HCT116 (cell line): ENCODE data around the gene DHX16.

Experiments used
- EZH2 ChIP-seq: fragments of 200-600 bp; sonication (generic); IDR thresholded peaks from 2 replicates; pipeline ENCODE4 v1.6.1; 2017; ENCODE audit warnings: antibody characterized with exemption, mixed run types
- EZH2phosphoT487 ChIP-seq: fragments of 200-600 bp; IDR thresholded peaks from 2 replicates; pipeline ENCODE4 v1.6.1; 2018; ENCODE audit warnings: antibody characterized with exemption, borderline replicate concordance
- SRF ChIP-seq: IDR thresholded peaks from 2 replicates; pipeline ENCODE4 v1.6.1; 2012; ENCODE audit warnings: low read depth
- TF ChIP-seq, protein P1 (sequence below), 3 experiments: fragments of 200-600 bp in 1 of 3; sonication (generic) in 1 of 3; IDR thresholded peaks in 2 of 3; conservative IDR thresholded peaks in 1 of 3; 2 replicates each; pipeline ENCODE4 v1.5.1; 2012 to 2017; ENCODE audit warnings: low read depth in 2 of 3, low read length in 2 of 3, antibody characterized with exemption in 1 of 3, borderline replicate concordance in 1 of 3, control low read depth in 1 of 3, mild to moderate bottlenecking in 1 of 3, mixed read lengths in 1 of 3, mixed run types in 1 of 3, moderate library complexity in 1 of 3; ENCODE audit not compliant: insufficient read depth in 1 of 3
- TF ChIP-seq, protein P2 (sequence below): IDR thresholded peaks from 2 replicates; pipeline ENCODE4 v1.6.1; 2011; ENCODE audit warnings: mild to moderate bottlenecking, low read length, moderate library complexity; ENCODE audit not compliant: insufficient replicate concordance; ENCODE audit errors: extremely low read depth

DNA sequence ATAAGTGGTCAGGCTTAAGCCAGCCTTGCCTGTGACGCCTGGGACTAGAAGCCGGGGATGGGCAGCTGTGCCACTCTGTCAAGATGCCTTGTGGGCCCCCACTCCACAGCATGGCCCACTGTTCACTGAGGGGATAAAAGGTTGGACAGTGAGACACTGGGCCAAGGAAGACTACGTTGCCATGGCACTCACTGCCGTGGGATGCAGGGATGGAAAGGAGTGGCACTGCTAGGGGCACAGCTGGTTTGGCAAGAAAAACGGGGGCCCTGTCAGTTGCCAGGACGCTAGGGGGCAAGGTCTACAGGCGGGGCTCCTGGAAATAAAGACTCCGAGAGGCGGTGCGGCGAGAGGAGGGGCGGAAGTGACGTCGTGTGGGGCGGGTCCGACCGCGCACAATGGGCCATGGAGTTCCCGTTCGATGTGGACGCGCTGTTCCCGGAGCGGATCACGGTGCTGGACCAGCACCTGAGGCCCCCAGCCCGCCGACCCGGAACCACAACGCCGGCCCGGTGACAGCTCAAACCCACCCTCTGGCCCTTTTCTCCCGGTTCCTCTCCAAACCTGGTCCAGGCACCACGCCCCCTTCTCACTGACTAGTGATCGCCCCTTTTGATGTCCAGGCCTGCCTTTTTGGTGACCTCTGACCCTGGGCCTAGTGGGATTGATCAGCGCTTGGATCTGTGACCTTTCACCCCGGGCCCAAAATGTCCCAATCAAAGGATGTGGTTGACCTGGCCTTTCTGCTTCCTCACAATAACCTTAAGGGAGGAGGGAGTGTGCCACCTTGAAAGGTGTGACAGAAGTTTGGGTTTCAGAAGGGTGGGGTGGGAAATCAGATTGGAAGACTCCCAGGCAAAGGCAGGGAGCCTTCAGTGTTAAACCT lies 46.1 kb downstream of the DHX16 start, which contains the start of gene ATAT1:
- TF ChIP-seq EZH2 (no peak), EZH2phosphoT487 (no peak), SRF (no peak)
- TF ChIP-seq, protein P1, sequence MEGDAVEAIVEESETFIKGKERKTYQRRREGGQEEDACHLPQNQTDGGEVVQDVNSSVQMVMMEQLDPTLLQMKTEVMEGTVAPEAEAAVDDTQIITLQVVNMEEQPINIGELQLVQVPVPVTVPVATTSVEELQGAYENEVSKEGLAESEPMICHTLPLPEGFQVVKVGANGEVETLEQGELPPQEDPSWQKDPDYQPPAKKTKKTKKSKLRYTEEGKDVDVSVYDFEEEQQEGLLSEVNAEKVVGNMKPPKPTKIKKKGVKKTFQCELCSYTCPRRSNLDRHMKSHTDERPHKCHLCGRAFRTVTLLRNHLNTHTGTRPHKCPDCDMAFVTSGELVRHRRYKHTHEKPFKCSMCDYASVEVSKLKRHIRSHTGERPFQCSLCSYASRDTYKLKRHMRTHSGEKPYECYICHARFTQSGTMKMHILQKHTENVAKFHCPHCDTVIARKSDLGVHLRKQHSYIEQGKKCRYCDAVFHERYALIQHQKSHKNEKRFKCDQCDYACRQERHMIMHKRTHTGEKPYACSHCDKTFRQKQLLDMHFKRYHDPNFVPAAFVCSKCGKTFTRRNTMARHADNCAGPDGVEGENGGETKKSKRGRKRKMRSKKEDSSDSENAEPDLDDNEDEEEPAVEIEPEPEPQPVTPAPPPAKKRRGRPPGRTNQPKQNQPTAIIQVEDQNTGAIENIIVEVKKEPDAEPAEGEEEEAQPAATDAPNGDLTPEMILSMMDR (IDR thresholded peaks at IDR 0.05 in 2 of 3, conservative IDR thresholded peaks at IDR 0.05 in 1 of 3; ENCODE audit: borderline replicate concordance in 1 of 3, insufficient read depth in 1 of 3, low read depth in 2 of 3, low read length in 2 of 3): peak in 2 of 3 experiments; percentile 41 to 44; a peak in 3 of 6 replicates
- TF ChIP-seq, protein P2, sequence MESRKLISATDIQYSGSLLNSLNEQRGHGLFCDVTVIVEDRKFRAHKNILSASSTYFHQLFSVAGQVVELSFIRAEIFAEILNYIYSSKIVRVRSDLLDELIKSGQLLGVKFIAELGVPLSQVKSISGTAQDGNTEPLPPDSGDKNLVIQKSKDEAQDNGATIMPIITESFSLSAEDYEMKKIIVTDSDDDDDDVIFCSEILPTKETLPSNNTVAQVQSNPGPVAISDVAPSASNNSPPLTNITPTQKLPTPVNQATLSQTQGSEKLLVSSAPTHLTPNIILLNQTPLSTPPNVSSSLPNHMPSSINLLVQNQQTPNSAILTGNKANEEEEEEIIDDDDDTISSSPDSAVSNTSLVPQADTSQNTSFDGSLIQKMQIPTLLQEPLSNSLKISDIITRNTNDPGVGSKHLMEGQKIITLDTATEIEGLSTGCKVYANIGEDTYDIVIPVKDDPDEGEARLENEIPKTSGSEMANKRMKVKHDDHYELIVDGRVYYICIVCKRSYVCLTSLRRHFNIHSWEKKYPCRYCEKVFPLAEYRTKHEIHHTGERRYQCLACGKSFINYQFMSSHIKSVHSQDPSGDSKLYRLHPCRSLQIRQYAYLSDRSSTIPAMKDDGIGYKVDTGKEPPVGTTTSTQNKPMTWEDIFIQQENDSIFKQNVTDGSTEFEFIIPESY: no peak
